Nephron progenitor cell (in vitro differentiated cells): ENCODE results near the gene MRPL10.

Experiments
- DNase-seq: peaks from one replicate; pipeline ENCODE4 v3.0.0; 2021
- H3K27ac Mint-ChIP-seq: 2 replicates; pipeline ENCODE4 v1.8.0; 2021; ENCODE audit warnings: mild to moderate bottlenecking, moderate library complexity, mixed read lengths
- H3K27me3 Mint-ChIP-seq: 2 replicates; pipeline ENCODE4 v1.8.0; 2021; ENCODE audit warnings: mild to moderate bottlenecking, low read depth, mixed read lengths; ENCODE audit not compliant: poor library complexity
- H3K36me3 Mint-ChIP-seq: 2 replicates; pipeline ENCODE4 v1.8.0; 2021; ENCODE audit warnings: low read depth, mixed read lengths
- H3K4me1 Mint-ChIP-seq: 2 replicates; pipeline ENCODE4 v1.8.0; 2021; ENCODE audit warnings: mixed read lengths
- H3K4me3 Mint-ChIP-seq: 2 replicates; pipeline ENCODE4 v1.8.0; 2021; ENCODE audit warnings: mild to moderate bottlenecking, moderate library complexity, mixed read lengths
- H3K9me3 Mint-ChIP-seq: 2 replicates; pipeline ENCODE4 v1.8.0; 2021; ENCODE audit warnings: mild to moderate bottlenecking, moderate library complexity, mixed read lengths
- TF ChIP-seq, protein P1 (sequence below): fragments of 200-600 bp; sonication (generic); IDR thresholded peaks from 2 replicates; pipeline ENCODE4 v1.5.0; 2021; ENCODE audit warnings: antibody characterized with exemption

The MRPL10 gene

DNA sequence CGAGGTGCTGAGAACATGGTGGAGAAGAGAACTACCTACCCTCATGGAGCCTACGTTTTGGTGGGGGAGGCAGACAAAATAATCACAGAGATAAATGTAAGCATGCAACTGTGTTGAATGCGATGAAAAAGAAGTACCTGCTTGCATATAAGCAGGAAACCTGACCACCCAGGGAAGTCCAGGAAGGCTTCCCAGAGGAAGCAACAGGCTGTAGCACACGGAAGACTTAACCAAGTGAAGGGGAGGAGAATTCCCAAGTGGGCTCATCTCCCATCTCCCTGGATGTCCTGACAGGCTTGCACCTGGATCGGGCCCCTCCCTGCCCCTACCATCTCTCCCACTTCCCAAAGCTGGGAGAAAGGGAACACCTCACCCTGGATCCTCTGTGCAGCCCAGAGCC lies 7.7 kb upstream of the MRPL10 start:
- H3K27ac Mint-ChIP-seq: no peak overlapping the region
- peaks cover 49% of the 10 kb centered on the region for H3K4me1 Mint-ChIP-seq
- H3K36me3 Mint-ChIP-seq: no peaks in the 10 kb centered on the region
- H3K4me3 Mint-ChIP-seq: peak overlapping the region; percentile 55
- H3K27me3 Mint-ChIP-seq: no peaks in the 10 kb centered on the region
- TF ChIP-seq, protein P1, sequence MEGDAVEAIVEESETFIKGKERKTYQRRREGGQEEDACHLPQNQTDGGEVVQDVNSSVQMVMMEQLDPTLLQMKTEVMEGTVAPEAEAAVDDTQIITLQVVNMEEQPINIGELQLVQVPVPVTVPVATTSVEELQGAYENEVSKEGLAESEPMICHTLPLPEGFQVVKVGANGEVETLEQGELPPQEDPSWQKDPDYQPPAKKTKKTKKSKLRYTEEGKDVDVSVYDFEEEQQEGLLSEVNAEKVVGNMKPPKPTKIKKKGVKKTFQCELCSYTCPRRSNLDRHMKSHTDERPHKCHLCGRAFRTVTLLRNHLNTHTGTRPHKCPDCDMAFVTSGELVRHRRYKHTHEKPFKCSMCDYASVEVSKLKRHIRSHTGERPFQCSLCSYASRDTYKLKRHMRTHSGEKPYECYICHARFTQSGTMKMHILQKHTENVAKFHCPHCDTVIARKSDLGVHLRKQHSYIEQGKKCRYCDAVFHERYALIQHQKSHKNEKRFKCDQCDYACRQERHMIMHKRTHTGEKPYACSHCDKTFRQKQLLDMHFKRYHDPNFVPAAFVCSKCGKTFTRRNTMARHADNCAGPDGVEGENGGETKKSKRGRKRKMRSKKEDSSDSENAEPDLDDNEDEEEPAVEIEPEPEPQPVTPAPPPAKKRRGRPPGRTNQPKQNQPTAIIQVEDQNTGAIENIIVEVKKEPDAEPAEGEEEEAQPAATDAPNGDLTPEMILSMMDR: no peak
- DNase-seq: no peak
- no peaks in the 10 kb centered on the region for H3K9me3 Mint-ChIP-seq

- Mint-ChIP-seq H3K9me3 (no peaks in the 10 kb centered on the region), H3K27ac (no peak overlapping the region), H3K27me3 (no peaks in the 10 kb centered on the region), H3K4me3 (peak overlapping the region; percentile 55), H3K36me3 (no peaks in the 10 kb centered on the region), H3K4me1 (peaks cover 49% of the 10 kb centered on the region)
- TF ChIP-seq, protein P1: no peak
- DNase-seq: no peak
Observed at GRCh38 chr17:47838636-47839035, 7.3 kb upstream of the MRPL10 start.

DNA sequence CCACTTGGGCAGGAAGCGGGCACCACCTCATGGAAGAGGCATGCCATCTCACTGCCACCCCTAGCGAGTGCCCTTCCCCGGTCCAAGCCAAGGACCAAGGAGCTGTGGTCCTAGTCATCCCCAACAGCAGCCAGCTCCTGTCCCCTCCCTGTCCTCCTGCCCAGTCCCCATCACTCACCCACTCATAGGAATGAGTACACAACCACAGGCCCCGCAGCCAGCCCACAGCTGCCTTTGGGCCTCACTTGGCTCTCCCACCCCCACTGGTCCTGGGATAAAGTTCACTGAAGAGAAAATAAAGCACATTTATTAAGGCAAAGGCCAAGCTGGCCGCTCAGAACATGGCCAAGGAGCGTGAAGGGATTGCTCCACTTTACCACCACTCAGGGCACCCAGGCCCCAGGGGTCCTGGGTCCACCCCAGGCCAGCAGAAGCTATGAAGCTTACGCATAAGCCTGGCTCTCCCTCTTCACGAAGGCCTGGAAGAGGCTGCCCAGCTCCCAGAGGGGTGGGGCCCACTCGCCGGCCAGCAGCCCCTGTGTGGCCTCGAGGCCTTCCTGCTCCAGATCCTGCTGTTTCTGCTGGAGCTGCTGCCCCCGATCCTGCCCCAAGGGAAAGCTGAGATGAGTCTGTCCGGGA lies 6.2 kb upstream of the MRPL10 start:
- Mint-ChIP-seq H3K36me3 (no peaks in the 10 kb centered on the region), H3K27ac (no peak overlapping the region), H3K4me1 (peaks cover 40% of the 10 kb centered on the region), H3K27me3 (no peaks in the 10 kb centered on the region), H3K9me3 (no peaks in the 10 kb centered on the region), H3K4me3 (no peak overlapping the region)
- TF ChIP-seq, protein P1: no peak
- DNase-seq: no peak

DNA sequence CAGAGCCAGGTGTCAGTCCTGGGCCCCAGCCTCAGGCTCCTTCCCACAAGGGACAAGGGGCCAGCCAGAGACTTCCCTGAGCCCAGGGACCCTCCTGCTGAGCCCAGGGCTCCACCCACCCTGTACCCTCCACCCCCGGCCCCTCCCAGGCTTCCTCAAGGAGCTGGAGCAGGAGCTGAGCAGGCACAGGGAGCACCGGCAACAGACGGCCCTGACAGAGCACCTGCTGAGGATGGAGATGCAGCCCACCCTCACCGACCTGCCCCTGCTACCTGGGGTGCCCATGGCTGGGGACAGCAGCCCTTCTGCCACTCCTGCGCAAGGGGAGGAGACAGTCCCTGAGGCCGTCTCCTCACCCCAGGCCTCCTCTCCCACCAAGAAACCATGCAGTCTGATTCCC lies 5.3 kb upstream of the MRPL10 start:
- Mint-ChIP-seq H3K4me1 (peaks cover 40% of the 10 kb centered on the region), H3K36me3 (no peaks in the 10 kb centered on the region), H3K27ac (no peak overlapping the region), H3K4me3 (no peak overlapping the region), H3K27me3 (no peaks in the 10 kb centered on the region), H3K9me3 (no peaks in the 10 kb centered on the region)
- no peak for DNase-seq
- TF ChIP-seq, protein P1: no peak

DNA sequence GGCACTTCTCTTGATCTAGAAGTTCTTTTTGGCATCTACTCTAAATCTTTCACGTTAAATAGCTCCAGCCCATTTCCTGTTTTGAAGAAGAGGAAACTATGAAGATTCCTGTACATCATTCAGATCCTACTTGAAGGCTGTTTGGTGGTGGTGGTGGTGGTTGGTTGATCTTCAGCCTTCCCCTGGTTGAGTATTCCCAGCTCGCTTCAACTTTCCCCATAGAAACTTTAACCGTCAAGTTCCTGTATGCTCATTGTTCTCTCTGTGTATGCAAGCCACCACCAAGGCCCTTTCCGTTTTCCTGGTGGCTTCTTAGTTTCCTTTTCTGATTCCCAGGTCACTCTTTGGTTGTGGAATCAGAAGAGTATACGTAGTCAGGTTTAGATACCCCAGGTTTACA lies 3.4 kb upstream of the MRPL10 start:
- TF ChIP-seq, protein P1: no peak
- no peak for DNase-seq
- Mint-ChIP-seq H3K27me3 (no peaks in the 10 kb centered on the region), H3K9me3 (no peaks in the 10 kb centered on the region), H3K4me3 (no peak overlapping the region), H3K36me3 (no peaks in the 10 kb centered on the region), H3K4me1 (peaks cover 41% of the 10 kb centered on the region), H3K27ac (peak overlapping the region; percentile 7)

- Mint-ChIP-seq H3K4me3 (peak overlapping the region; percentile 91), H3K4me1 (peaks cover 32% of the 10 kb centered on the region), H3K27me3 (peaks cover 3% of the 10 kb centered on the region), H3K27ac (peak overlapping the region; percentile 46), H3K36me3 (peaks cover 5% of the 10 kb centered on the region), H3K9me3 (no peaks in the 10 kb centered on the region)
- no peak for DNase-seq
- TF ChIP-seq, protein P1: no peak
Observed at GRCh38 chr17:47831934-47832327, 590 bp upstream of the MRPL10 start.
